GM06990 (cell line): ENCODE measurements around the gene EFNB2.

Source experiments
- DNase-seq: peaks from one replicate; pipeline ENCODE4 v3.0.0-alpha.2; 2011; ENCODE audit not compliant: insufficient read length; ENCODE audit errors: extremely low read depth
- H3K27me3 ChIP-seq: replicated peaks from 2 replicates; pipeline ENCODE4 v1.6.0; 2011; ENCODE audit warnings: low read length; ENCODE audit not compliant: control insufficient read depth, insufficient read depth
- H3K36me3 ChIP-seq: 2 replicates; pipeline ENCODE4 v1.5.1; 2011; ENCODE audit warnings: low read length; ENCODE audit not compliant: control insufficient read depth, insufficient read depth
- H3K4me3 ChIP-seq: replicated peaks from 2 replicates; pipeline ENCODE4 v1.5.1; 2011; ENCODE audit warnings: low read depth, mild to moderate bottlenecking, control low read depth, low read length
- TF ChIP-seq, protein P1 (sequence below): IDR thresholded peaks from 2 replicates; pipeline ENCODE4 v1.5.1; 2011; ENCODE audit warnings: low read length, control low read depth, mild to moderate bottlenecking, inconsistent platforms; ENCODE audit not compliant: insufficient read depth, poor library complexity, severe bottlenecking

EFNB2 gene

DNA sequence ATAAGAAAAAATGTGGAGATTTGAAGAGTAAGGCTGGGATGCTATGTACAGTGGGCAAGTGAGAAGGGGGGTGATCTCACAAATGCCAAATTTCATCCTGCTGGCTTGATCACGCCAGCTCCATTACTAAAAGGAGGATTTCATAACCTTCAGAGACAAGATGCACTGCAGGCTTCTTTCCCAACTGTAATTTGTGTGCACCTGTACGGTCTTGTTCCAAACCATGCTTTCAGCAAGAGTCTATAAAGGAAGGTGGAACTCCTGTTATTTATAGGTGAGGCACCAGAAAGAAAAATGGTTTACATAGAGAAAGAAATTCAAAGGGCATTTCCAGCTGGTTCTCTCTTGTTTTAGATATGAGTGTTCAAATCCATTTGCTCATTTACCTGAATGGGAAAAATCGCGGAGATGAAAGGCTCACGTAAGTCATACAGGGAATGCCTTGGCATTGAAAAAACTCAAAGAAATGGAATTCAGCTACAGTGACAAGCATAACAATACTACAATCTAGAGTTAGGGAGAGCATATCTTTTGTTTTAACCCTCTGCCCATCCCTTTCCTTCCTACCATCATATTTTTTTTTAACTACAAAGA lies 13.3 kb downstream of the EFNB2 start:
- no peaks in the 10 kb centered on the region for H3K27me3 ChIP-seq
- no peak overlapping the region for H3K4me3 ChIP-seq
- TF ChIP-seq, protein P1, sequence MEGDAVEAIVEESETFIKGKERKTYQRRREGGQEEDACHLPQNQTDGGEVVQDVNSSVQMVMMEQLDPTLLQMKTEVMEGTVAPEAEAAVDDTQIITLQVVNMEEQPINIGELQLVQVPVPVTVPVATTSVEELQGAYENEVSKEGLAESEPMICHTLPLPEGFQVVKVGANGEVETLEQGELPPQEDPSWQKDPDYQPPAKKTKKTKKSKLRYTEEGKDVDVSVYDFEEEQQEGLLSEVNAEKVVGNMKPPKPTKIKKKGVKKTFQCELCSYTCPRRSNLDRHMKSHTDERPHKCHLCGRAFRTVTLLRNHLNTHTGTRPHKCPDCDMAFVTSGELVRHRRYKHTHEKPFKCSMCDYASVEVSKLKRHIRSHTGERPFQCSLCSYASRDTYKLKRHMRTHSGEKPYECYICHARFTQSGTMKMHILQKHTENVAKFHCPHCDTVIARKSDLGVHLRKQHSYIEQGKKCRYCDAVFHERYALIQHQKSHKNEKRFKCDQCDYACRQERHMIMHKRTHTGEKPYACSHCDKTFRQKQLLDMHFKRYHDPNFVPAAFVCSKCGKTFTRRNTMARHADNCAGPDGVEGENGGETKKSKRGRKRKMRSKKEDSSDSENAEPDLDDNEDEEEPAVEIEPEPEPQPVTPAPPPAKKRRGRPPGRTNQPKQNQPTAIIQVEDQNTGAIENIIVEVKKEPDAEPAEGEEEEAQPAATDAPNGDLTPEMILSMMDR: no peak
- no peaks in the 10 kb centered on the region for H3K36me3 ChIP-seq
- DNase-seq: no peak

DNA sequence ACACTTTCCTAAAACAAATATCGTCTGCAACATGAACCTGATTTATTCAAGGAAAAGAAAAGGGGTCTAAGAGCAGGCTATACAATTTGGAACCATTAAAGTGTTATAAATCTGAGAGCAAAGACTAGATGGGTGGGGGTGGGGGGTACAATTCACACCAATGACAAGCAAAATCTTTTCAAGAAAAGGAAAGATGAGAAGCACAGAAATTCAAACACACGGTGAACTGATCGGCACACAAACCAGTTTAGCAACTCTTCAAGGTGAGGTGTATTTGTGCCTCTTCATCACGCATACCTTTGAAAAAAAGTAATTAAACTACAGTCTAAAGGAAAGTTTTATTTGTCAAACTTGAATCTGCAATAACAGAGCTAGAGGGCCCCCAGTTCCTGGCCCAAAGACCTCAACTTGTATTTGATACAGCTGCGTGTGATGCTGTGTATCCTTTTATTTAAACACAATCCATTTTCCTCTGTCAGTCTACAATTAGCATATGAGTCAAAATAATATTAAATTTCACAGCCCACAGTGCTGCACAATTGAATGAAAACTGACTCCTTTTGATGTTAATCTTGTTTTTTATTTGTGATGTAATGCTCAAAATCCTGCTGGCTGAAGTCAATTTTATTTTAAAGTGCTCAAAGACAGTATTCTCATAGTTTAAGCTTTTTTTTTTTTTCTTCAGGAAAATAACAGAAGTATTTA lies 14.2 kb downstream of the EFNB2 start:
- Histone ChIP-seq H3K27me3 (no peaks in the 10 kb centered on the region), H3K36me3 (no peaks in the 10 kb centered on the region), H3K4me3 (no peak overlapping the region)
- no peak for DNase-seq
- TF ChIP-seq, protein P1: no peak

DNA sequence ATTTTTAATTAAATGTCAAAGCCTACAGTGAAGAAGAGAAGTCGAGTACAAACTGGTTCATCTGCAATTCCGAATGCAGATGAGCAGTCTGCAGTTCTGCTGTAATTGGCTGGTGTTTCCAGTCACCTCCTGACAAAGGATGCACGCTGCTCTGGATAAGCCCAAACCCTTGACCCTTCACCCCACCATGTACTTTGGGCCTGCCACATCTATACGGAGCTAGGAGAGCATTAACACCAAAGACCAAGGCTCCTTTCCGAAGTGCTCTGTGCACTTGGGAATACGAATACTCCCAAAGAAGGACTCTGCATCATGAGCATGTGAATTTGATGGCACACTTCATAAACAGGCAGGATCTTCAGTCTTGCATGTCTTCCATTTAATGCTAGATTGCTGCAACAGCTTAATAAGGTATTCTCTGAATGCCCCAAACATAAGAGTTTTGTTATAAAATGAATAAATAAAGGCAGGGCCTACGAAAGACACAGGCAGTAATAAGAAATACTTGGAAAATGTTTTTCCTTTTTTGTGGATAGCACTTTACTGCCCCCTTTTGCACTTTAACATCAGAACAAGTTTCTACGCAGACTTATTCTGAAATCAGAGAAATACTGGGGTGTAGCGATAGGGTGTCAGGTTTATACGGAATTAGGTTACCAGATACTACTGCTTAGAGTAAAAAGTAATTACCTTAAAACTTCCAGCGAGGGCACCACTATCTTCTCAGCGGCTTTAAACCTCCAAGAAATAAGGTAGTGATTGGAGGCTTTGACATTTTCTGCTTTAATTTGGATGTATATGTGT lies 15.0 kb downstream of the EFNB2 start:
- no peak overlapping the region for H3K4me3 ChIP-seq
- DNase-seq: no peak
- H3K27me3 ChIP-seq: no peaks in the 10 kb centered on the region
- no peaks in the 10 kb centered on the region for H3K36me3 ChIP-seq
- TF ChIP-seq, protein P1: no peak

DNA sequence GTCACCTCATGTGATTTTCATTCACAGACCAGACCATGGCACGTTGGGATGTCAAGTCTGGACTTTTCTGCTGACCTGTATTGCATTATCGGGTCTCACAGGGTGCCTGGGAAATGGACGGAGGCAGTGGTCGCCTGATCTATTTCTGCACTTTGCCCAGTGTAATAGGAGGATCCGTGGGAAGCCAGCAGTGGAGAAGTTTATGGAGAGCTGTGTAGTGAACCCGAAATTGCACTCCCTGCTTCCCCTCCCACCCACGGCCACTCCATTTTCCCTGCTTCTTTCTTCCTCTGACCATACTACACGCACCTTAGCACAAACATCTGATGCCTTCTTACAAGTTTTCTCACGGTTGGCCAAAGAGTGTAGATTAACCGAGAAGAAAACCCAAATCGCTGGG lies 16.9 kb downstream of the EFNB2 start:
- Histone ChIP-seq H3K36me3 (no peaks in the 10 kb centered on the region), H3K27me3 (no peaks in the 10 kb centered on the region), H3K4me3 (no peak overlapping the region)
- TF ChIP-seq, protein P1: no peak
- no peak for DNase-seq

DNA sequence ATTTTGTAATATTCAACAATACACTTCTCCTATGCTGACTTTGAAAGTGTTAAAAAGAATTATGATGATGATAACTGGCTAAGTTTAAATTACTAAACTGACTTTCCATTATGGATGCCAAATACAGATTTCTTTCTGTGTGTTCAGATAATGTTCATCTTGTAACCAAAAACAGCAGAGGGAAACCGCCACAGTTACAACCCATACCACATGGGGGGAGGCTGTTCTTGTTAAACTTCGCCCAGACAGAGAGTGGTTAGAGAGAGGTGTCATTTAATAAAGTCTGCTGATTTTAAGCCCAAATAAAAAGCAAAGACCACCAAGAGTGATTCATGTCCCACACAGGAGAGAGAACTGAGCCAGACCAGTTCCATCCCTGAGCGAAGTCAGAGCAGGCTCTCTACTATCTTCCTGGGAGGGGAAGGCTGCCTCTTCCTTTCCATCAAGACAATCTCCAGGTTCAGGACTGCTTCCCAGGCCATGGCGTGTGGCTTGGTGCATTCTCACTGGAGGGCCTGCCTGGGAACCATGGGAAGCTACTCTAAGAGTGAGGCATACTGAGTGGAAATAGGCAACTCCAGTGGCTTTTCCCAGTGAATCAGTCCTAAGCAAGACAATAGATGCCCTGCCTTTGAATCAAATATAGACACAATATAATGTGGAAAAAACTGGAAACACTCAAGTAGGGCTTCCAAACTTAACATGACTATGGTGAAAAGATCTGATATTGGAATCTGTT lies 18.2 kb downstream of the EFNB2 start:
- H3K36me3 ChIP-seq: no peaks in the 10 kb centered on the region
- no peak overlapping the region for H3K4me3 ChIP-seq
- TF ChIP-seq, protein P1: no peak
- no peaks in the 10 kb centered on the region for H3K27me3 ChIP-seq
- DNase-seq: no peak
